ENCODE results near the gene FRMD3. TPM values are rescaled to one million over a fixed set of nuclear protein-coding genes. Genes with fewer than 3 reads are reported as not detected.

FRMD3 gene
- total and polyA plus RNA-seq, 2 donors (not counting 3 experiments of a cell fraction or from before 2014, with no cell fraction given) = 3.0 to 6.1 TPM

DNA sequence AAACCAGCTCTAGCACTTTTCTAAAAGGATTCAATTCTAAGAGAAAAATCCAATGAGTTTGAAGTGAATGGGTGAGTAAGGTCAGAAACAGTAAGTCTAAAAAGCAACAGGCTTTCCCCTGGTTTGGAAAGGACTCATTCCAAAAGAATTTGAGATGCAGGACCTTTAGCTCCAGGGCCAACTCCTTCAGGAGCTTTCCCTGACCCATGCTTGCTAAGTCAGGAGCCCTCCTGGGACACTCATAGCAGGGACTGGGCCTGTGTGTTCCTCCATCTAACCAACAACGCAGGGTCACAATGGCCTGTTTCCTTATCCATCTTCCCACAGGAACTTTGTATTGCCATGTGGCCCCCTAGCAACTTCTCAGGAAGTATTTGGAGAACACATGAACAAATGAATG is 198.8 kb downstream of the FRMD3 start:
- no peaks in the 10 kb centered on the region for H3K9me1 ChIP-seq (replicated peaks; ENCODE audit: control insufficient read depth, extremely low read depth, insufficient read depth, low read length)
- no peak overlapping the region for H3K27ac ChIP-seq (ENCODE audit: insufficient read depth, low read depth, low read length)
- DNase-seq (ENCODE audit: low read depth, low spot score) = no peak
- H3K9ac ChIP-seq (replicated peaks; ENCODE audit: extremely low read depth, insufficient read depth, low read length) = no peak overlapping the region
- FAIRE-seq = no peak
- ChIA-PET POLR2A (no interaction called here), CTCF (interaction anchor here (0.9 kb wide), 1 partner anchor 205 kb away, joined by 5 read pairs; no protein-coding TSS in a partner anchor)
- H3K4me1 ChIP-seq (ENCODE audit: control insufficient read depth, extremely low read depth, insufficient read depth, low read length) = no peaks in the 10 kb centered on the region
- dilution Hi-C loops (cut with MboI; ENCODE audit: extremely low pct_ligation_motif_present, low sequenced_read_pairs) (no loop called here), intact Hi-C loops (cut with micrococcal nuclease) (no loop called here)
- H3K36me3 ChIP-seq (ENCODE audit: control insufficient read depth in 2 of 2, extremely low read depth in 1 of 2, insufficient read depth in 2 of 2, low read length in 2 of 2) = no peaks in the 10 kb centered on the region
- no peak for TF ChIP-seq MAX (IDR thresholded peaks at IDR 0.05; ENCODE audit: insufficient read depth, insufficient read length)
- H3K4me2 ChIP-seq (ENCODE audit: insufficient read depth, low read length) = no peak overlapping the region
- H3K79me2 ChIP-seq (ENCODE audit: control insufficient read depth, insufficient read depth, low read length) = no peaks in the 10 kb centered on the region
- no peak overlapping the region for H2AFZ ChIP-seq (ENCODE audit: low read depth, low read length)
- H3K4me3 ChIP-seq (replicated peaks in 1 of 3; ENCODE audit: insufficient read depth in 1 of 3, low read depth in 1 of 3, low read length in 3 of 3) = no peak overlapping the region
- no TSS peak for BruUV-seq (replicated peaks)
- no peaks in the 10 kb centered on the region for H3K9me3 ChIP-seq (replicated peaks; ENCODE audit: control insufficient read depth, insufficient read depth, low read length)
- no peaks in the 10 kb centered on the region for H4K20me1 ChIP-seq (replicated peaks; ENCODE audit: control insufficient read depth, extremely low read depth, insufficient read depth, low read length)
- no peaks in the 10 kb centered on the region for H3K27me3 ChIP-seq (ENCODE audit: control insufficient read depth in 2 of 2, insufficient read depth in 2 of 2, low read length in 2 of 2)

GRCh38 chr9:83336706-83337105 is 201.5 kb downstream of the FRMD3 start:
- no TSS peak for BruUV-seq (replicated peaks)
- ChIA-PET CTCF (interaction anchor here (1.4 to 5.9 kb wide), 3 partner anchors 116 to 207 kb away, joined by 3 to 280 read pairs (median 102); no protein-coding TSS in a partner anchor), POLR2A (no interaction called here)
- Histone ChIP-seq H3K27me3 (ENCODE audit: control insufficient read depth in 2 of 2, insufficient read depth in 2 of 2, low read length in 2 of 2) (no peaks in the 10 kb centered on the region), H3K9ac (replicated peaks; ENCODE audit: extremely low read depth, insufficient read depth, low read length) (no peak overlapping the region), H3K4me1 (ENCODE audit: control insufficient read depth, extremely low read depth, insufficient read depth, low read length) (peaks cover 2% of the 10 kb centered on the region), H3K79me2 (ENCODE audit: control insufficient read depth, insufficient read depth, low read length) (no peaks in the 10 kb centered on the region), H3K4me2 (ENCODE audit: insufficient read depth, low read length) (no peak overlapping the region), H2AFZ (ENCODE audit: low read depth, low read length) (no peak overlapping the region), H3K27ac (ENCODE audit: insufficient read depth, low read depth, low read length) (no peak overlapping the region), H4K20me1 (replicated peaks; ENCODE audit: control insufficient read depth, extremely low read depth, insufficient read depth, low read length) (no peaks in the 10 kb centered on the region), H3K9me3 (replicated peaks; ENCODE audit: control insufficient read depth, insufficient read depth, low read length) (no peaks in the 10 kb centered on the region), H3K9me1 (replicated peaks; ENCODE audit: control insufficient read depth, extremely low read depth, insufficient read depth, low read length) (no peaks in the 10 kb centered on the region), H3K36me3 (ENCODE audit: control insufficient read depth in 2 of 2, extremely low read depth in 1 of 2, insufficient read depth in 2 of 2, low read length in 2 of 2) (no peaks in the 10 kb centered on the region), H3K4me3 (replicated peaks in 1 of 3; ENCODE audit: insufficient read depth in 1 of 3, low read depth in 1 of 3, low read length in 3 of 3) (no peak overlapping the region)
- FAIRE-seq (no peak), DNase-seq (ENCODE audit: low read depth, low spot score) (no peak)
- TF ChIP-seq EZH2 (IDR thresholded peaks at IDR 0.05; ENCODE audit: borderline replicate concordance, low read depth, low read length, severe bottlenecking) = no peak
- TF ChIP-seq FOS (IDR thresholded peaks at IDR 0.05; ENCODE audit: borderline replicate concordance, insufficient read depth, low read length) = no peak
- TF ChIP-seq MAX (IDR thresholded peaks at IDR 0.05; ENCODE audit: insufficient read depth, insufficient read length) = no peak
- no peak for TF ChIP-seq POLR2A (IDR thresholded peaks at IDR 0.05; ENCODE audit: low read depth, low read length)
- TF ChIP-seq CTCF (IDR thresholded peaks at IDR 0.05; ENCODE audit: extremely low read depth in 1 of 2, insufficient read depth in 1 of 2, low read depth in 1 of 2, low read length in 2 of 2) = no peak
- TF ChIP-seq JUN (IDR thresholded peaks at IDR 0.05; ENCODE audit: borderline replicate concordance, insufficient read depth, insufficient read length, low read depth) = no peak
- no peak for TF ChIP-seq GATA2 (IDR thresholded peaks at IDR 0.05; ENCODE audit: insufficient read depth, insufficient read length, low read depth, low read length)
- no peak for TF ChIP-seq MYC (IDR thresholded peaks at IDR 0.05; ENCODE audit: low read depth, low read length)
- dilution Hi-C loops (cut with MboI; ENCODE audit: extremely low pct_ligation_motif_present, low sequenced_read_pairs) (no loop called here), intact Hi-C loops (cut with micrococcal nuclease) (no loop called here)

Data from endothelial cell of umbilical vein (primary cell).